Stimulated activated CD8-positive, alpha-beta memory T cell treated with anti-CD3 and anti-CD28 coated beads, Interleukin-12 subunit alpha, Interleukin-12 subunit beta, amount 100 ng/mL, for 24 hours (primary cell): ENCODE measurements around the gene SLC66A3.

Experiments used
- DNase-seq: peaks from one replicate; pipeline ENCODE4 v3.0.0-alpha.2; 2020; ENCODE audit errors: extremely low read depth

SLC66A3 gene

GRCh38 chr2:11213975-11214374, 58.7 kb downstream of the SLC66A3 start:
- DNase-seq: no peak

GRCh38 chr2:11214770-11215169, 59.5 kb downstream of the SLC66A3 start:
- no peak for DNase-seq

- DNase-seq: no peak
Measured at GRCh38 chr2:11215407-11215806, 60.1 kb downstream of the SLC66A3 start.

GRCh38 chr2:11220445-11220844, 65.2 kb downstream of the SLC66A3 start:
- no peak for DNase-seq

GRCh38 chr2:11222845-11223244, 67.6 kb downstream of the SLC66A3 start:
- no peak for DNase-seq

GRCh38 chr2:11224887-11225286, 69.6 kb downstream of the SLC66A3 start:
- DNase-seq: no peak

GRCh38 chr2:11227595-11227994, 72.3 kb downstream of the SLC66A3 start:
- DNase-seq: no peak
